ENCODE data around the gene PITRM1.

- TF ChIP-seq CTCF (IDR thresholded peaks at IDR 0.05 in 4 of 5, conservative IDR thresholded peaks at IDR 0.05 in 1 of 5), result no peak
- no peak for TF ChIP-seq POLR2A (IDR thresholded peaks at IDR 0.05)
Observed at GRCh38 chr10:3162533-3162932, 10.0 kb downstream of the PITRM1 start.
